ENCODE data around the gene DPF3. TPM values are rescaled to one million over a fixed set of nuclear protein-coding genes. Genes with fewer than 3 reads are reported as not detected.

The DPF3 gene
- total RNA-seq, 4 donors from 2014 or later: 0.22 to 5.4 (median 2.7) TPM

DNA sequence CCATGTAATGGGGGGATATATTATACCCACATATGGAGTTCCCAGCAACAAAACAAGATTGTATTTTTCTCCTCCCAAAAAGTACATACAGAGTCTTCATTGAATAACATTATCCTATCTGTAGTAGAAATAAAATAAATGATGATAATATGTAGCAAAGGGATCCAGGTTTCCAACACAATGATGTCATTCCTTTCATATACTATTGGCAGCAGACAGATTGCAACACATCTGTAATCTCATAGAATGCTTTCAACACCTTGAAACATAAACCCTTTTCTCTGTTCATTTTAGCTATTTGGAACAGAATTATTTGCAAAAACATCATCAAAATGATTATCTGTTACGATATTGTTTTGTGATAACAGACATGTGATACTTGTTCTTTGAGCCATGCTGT lies 317.6 kb downstream of the DPF3 start:
- no peaks in the 10 kb centered on the region for H3K4me1 ChIP-seq
- no peak overlapping the region for H3K27ac ChIP-seq
- H3K36me3 ChIP-seq: no peaks in the 10 kb centered on the region
- no peak for TF ChIP-seq EP300 (IDR thresholded peaks at IDR 0.05)
- TF ChIP-seq POLR2A (IDR thresholded peaks at IDR 0.05): no peak
- TF ChIP-seq, protein P1, sequence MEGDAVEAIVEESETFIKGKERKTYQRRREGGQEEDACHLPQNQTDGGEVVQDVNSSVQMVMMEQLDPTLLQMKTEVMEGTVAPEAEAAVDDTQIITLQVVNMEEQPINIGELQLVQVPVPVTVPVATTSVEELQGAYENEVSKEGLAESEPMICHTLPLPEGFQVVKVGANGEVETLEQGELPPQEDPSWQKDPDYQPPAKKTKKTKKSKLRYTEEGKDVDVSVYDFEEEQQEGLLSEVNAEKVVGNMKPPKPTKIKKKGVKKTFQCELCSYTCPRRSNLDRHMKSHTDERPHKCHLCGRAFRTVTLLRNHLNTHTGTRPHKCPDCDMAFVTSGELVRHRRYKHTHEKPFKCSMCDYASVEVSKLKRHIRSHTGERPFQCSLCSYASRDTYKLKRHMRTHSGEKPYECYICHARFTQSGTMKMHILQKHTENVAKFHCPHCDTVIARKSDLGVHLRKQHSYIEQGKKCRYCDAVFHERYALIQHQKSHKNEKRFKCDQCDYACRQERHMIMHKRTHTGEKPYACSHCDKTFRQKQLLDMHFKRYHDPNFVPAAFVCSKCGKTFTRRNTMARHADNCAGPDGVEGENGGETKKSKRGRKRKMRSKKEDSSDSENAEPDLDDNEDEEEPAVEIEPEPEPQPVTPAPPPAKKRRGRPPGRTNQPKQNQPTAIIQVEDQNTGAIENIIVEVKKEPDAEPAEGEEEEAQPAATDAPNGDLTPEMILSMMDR (IDR thresholded peaks at IDR 0.05): no peak
- WGBS, 2 donors: 82 to 93% methylated on average over 1 of the region's 1 CpG
- no peak overlapping the region for H3K4me3 ChIP-seq
- no peaks in the 10 kb centered on the region for H3K27me3 ChIP-seq
- no peak for DNase-seq (ENCODE audit: low spot score in 2 of 2)
- peaks cover 0 to 3% (median under 1%) of the 10 kb centered on the region in 4 donors for H3K9me3 ChIP-seq

DNA sequence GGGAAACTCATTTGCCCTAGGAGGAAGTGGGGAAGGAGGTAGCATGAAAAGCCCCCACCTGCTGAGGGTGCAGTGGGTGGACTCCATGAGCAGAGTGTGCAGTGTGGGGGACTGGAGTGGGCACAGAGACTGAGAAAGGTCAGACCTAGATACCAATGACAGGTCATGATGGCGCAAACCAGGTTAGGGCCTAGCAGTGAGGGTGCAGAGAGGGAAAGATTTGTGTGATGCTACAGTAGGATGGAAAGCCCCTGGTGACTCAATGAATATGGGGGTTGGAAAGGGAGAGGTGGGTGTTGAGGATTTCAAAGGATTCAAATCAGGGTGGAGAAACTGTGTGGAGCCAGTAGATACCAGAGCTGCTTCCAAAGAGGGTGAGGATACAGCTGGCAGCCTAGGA lies 319.2 kb downstream of the DPF3 start:
- H3K27me3 ChIP-seq: no peaks in the 10 kb centered on the region
- H3K4me1 ChIP-seq: no peaks in the 10 kb centered on the region
- no peak overlapping the region for H3K27ac ChIP-seq
- H3K36me3 ChIP-seq: no peaks in the 10 kb centered on the region
- peaks cover 0 to 6% (median 1%) of the 10 kb centered on the region in 4 donors for H3K9me3 ChIP-seq
- WGBS, 2 donors: 95% methylated on average over 1 of the region's 1 CpG
- no peak overlapping the region for H3K4me3 ChIP-seq
- no peak for DNase-seq (ENCODE audit: low spot score in 2 of 2)
- TF ChIP-seq EP300 (IDR thresholded peaks at IDR 0.05): no peak
- TF ChIP-seq POLR2A (IDR thresholded peaks at IDR 0.05): no peak
- TF ChIP-seq, protein P1 (IDR thresholded peaks at IDR 0.05): no peak

DNA sequence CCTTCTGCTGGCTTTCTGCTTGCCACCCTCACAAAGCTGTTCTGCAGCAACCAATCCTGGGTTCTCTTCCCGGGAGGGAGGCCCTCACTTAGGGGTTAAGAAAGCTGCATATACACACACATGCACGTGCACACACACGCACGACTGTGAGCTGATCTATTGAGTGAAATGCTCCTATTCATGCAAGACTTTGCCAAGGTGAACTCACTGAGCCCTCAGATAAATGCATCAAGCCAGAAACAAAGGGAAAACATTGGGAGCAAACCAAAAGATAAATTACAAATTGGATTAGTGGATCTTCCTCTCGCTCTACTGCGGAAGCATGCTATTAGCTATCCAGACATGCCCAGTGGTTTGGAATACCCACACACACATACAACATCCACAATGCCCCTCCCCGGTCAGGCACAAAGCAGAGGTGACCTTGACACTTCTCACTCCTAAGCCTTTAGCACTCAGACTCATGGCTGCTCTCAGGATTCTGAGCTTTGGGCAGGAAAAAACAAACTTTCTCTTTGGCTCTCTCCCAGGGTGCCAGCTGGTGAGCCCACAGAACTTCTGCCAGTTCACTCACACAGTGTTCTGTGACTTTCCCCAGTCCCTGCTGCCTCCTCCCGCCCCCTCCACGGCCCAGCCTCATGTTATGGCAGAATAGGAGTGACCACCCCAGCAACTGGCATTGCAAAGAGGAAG lies 320.0 kb downstream of the DPF3 start:
- H3K27ac ChIP-seq: no peak overlapping the region
- H3K27me3 ChIP-seq: no peaks in the 10 kb centered on the region
- no peak for TF ChIP-seq POLR2A (IDR thresholded peaks at IDR 0.05)
- no peak for TF ChIP-seq EP300 (IDR thresholded peaks at IDR 0.05)
- TF ChIP-seq, protein P1 (IDR thresholded peaks at IDR 0.05): no peak
- H3K9me3 ChIP-seq: peaks cover 0 to 6% (median 1%) of the 10 kb centered on the region in 4 donors
- DNase-seq (ENCODE audit: low spot score in 2 of 2): no peak
- no peaks in the 10 kb centered on the region for H3K4me1 ChIP-seq
- 66 to 74% methylated on average over 9 of the region's 9 CpGs for WGBS, 2 donors
- H3K36me3 ChIP-seq: no peaks in the 10 kb centered on the region
- H3K4me3 ChIP-seq: no peak overlapping the region

Small RNA genes lying within 50 kb of the gene (small RNA-seq; reads per million reads assigned to genes)
- not detected for gene RF00019

Other genes starting within 250 kb of the DPF3 start
- 10 to 100 TPM in 3 of 4 donors, 1 to 10 TPM in 1; 6.6 to 84.1 (median 20.2) TPM for gene DCAF4, start 32.4 kb upstream of the DPF3 start, total RNA-seq
- gene ZFYVE1, start 133.0 kb upstream of the DPF3 start, total RNA-seq: 10 to 100 TPM; 16.5 to 30.3 (median 23.0) TPM
- 100 to 1,000 TPM in 2 of 4 donors, 10 to 100 TPM in 2; 87.4 to 120 (median 101) TPM for gene RBM25, start 164.4 kb upstream of the DPF3 start, total RNA-seq
- gene PSEN1, start 242.4 kb upstream of the DPF3 start, total RNA-seq: 10 to 100 TPM; 39.6 to 77.6 (median 47.4) TPM